Measurements from ENCODE around the gene CST6. TPM values are rescaled to one million over a fixed set of nuclear protein-coding genes. Genes with fewer than 3 reads are reported as not detected.
"Not testable (repeated sequence)": the region's sequence is repeated elsewhere in the genome, so short reads cannot be mapped to it uniquely, and the experiment has no call there.

The CST6 gene
- total and polyA plus RNA-seq, 5 experiments from 2014 or later: not detected

DNA sequence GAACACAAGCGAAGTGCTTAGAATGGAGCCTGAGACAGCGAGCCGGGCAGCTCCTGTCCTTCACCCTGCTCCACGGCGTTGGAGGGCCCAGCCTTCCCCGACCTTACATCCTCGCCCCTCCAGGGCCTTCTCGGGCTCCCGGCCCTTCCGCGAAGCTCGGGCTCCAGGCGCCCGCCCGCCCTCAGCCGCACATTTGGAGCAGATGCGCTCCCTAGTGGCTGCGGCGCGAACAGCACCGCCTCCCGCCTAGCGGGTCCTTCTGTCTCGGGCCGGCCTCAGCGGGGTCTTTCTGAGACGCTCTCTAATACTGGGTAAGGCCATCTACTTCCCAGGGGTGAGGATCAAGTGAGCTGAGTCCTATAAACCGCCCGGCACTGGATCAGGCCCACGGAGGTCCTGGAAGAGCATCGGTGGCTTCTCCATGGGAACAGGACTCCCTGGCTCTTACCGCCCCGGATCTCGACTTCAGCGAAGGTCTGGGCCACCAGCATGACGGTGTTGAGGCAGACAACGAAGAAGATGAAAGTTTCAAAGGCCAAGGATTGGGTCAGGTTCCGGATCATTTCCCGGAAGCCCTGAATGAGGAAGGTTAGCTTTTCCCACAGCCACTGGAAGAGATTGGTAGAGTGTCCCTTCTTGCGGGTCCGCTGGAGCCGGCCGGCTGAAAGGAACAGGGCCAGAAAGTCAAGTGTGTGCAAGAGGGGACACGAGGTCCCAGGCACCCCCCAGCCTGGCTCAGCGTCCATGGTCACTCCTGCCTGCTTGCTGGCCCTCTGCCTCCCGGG, 10.8 kb downstream of the CST6 start:
- peak; percentile 58 to 85 (median 75) for DNase-seq
- Mint-ChIP-seq H3K27ac (peak overlapping the region in 2 of 10 donors; percentile 15 to 19), H3K36me3 (no peaks in the 10 kb centered on the region), H3K4me3 (peak overlapping the region; percentile 14 to 81 (median 56)), H3K4me1 (peaks cover 4 to 14% (median 6%) of the 10 kb centered on the region in 4 donors), H3K27me3 (peaks cover 1 to 8% (median 4%) of the 10 kb centered on the region in 5 donors), H3K9me3 (no peaks in the 10 kb centered on the region)
- ATAC-seq: peak; percentile 96 to 99
- POLR2A ChIA-PET: interaction anchor here (0.6 to 1.9 kb wide), 6 partner anchors 10 to 311 kb away, joined by 3 to 5 read pairs (median 4); partner anchors contain the start of genes BANF1, CST6, KAT5 and SF3B2

DNA sequence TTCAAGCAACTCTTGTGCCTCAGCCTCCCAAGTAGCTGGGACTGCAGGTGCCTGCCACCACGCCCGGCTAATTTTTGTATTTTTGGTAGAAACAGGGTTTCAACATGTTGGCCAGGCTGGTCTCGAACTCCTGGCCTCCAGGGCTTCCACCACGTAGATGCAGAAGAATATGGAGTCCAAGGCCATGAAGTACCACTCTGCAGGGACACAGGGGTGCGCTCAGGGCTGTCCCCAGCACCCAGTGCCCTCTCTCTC, 11.3 kb downstream of the CST6 start:
- H3K27ac Mint-ChIP-seq: peak overlapping the region in 1 of 10 donors; percentile 33
- DNase-seq, H3K4me3 Mint-ChIP-seq, H3K27me3 Mint-ChIP-seq, H3K36me3 Mint-ChIP-seq, H3K9me3 Mint-ChIP-seq, ATAC-seq: not testable (repeated sequence)
- POLR2A ChIA-PET: interaction anchor here (1.9 kb wide), 1 partner anchor 311 kb away, joined by 5 read pairs; the partner anchor contains the start of gene KAT5
- H3K4me1 Mint-ChIP-seq: peaks cover 4 to 14% (median 6%) of the 10 kb centered on the region in 4 donors

DNA sequence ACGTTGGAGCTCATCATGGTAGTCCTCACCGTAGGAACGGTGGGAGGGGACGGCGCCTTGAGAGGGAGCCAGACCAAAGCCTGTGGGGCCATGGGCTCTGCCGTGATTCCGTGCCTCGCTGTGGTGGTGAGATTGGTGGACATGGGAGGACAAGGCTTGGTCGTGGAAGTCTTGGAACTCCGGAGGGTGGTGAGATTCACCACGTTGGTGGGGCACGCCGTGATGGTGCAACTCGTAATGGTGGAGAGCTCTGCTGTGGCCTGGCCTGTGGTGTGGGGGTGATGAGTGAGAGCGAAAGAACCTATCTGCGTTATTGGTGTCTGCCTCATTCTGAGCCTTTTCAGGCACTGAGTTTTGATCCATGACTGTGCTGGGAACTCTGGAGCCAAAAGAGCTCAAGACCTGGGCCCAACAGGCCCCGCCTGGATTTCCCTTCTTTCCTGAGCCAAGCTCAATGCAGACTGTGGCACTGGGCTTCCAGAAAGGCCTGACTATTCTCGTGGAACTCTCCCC, 14.3 kb downstream of the CST6 start, which contains the start of gene CATSPER1:
Gene CATSPER1 (minus strand): TSS at position 463 of the 513 bp plus-strand sequence. CDS start 100 bp downstream, at position 363.
- POLR2A ChIA-PET: no interaction called here
- no peaks in the 10 kb centered on the region for H3K36me3 Mint-ChIP-seq

DNA sequence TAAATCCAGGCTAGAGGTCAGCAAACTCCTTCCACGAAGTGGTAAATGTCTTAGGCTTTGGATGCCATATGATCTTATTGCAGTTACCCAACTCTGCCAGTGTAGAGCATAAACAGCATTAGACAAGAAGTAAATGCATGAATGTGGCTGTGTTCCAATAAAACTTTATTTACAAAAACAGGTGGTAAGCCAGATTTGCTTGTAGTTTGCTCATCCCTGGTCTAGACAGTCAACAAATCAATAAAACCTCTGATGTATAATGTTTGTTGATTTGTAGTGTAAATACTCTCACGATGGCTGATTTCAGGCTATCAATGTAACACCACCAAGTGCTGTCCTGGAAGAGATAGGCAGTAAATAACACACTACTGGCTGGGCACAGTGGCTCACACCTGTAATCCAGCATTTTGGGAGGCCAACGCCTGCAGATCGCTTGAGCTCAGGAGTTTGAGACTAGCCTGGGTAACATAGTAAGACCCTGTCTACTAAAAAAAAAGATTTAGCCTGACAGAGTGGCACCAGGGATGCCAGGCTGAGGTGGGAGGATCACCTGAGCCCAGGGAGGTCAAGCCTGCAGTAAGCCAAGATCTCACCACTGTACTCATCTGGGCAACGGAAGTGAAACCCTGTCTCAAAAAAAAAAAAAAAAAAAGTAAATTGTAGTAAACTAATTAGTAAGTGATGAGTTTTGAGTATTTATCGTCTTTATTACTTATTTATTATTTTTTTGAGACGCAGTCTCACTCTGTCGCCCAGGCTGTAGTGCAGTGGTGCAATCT, 21.3 kb downstream of the CST6 start:
- DNase-seq (no peak), ATAC-seq (no peak)
- Mint-ChIP-seq H3K27ac (no peak overlapping the region), H3K36me3 (no peaks in the 10 kb centered on the region), H3K4me1 (no peaks in the 10 kb centered on the region), H3K27me3 (peaks cover 0 to 6% (median 4%) of the 10 kb centered on the region in 5 donors), H3K4me3 (no peak overlapping the region), H3K9me3 (peaks cover 0 to 2% (median 0%) of the 10 kb centered on the region in 9 donors)
- POLR2A ChIA-PET: no interaction called here

More for the DNA sequence above, 14.3 kb downstream of the CST6 start, which contains the start of gene CATSPER1:
- Mint-ChIP-seq H3K4me1 (peaks cover 4 to 13% (median 6%) of the 10 kb centered on the region in 4 donors), H3K27me3 (peaks cover 1 to 8% (median 4%) of the 10 kb centered on the region in 5 donors), H3K27ac (no peak within 1 kb of the TSS), H3K4me3 (no peak within 1 kb of the TSS), H3K9me3 (no peaks in the 10 kb centered on the region)
- ATAC-seq: no peak
- DNase-seq: no peak

DNA sequence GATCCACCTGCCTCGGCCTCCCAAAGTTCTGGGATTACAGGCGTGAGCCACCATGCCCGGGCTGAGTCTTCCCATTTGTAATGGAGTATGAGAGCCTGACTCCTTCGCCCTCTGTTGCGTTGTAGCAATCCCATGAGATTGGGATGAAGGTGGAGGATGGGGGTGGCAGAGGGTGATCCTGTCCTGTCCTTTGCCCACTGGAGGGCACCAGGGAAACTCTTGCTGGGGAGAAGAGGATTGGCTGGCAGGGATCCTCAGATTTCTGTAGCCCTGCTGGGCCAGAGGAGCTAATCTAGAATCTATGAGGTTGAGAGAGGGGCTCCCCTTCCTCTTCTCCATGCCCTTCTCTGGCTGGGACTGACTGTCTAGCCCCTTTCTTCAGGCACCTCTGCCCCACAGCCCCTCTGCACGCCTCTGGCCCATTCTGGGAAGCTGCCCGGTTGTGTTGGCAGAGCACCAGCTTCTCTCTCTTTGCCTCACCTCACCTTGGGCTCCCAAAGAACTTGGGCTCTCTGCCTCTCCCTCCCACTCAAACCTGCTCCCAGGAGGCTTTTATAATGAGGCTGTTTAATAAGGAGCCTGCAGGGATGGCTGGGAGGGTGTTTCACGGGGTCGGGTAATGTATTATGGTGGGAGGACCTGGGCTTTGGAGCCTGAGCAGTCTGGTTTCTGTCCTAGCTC, 24.0 kb downstream of the CST6 start:
- H3K27me3 Mint-ChIP-seq: peaks cover 0 to 6% (median 4%) of the 10 kb centered on the region in 5 donors
- no peaks in the 10 kb centered on the region for H3K36me3 Mint-ChIP-seq
- ATAC-seq (no peak), DNase-seq (no peak)
- POLR2A ChIA-PET: no interaction called here
- H3K27ac Mint-ChIP-seq: no peak overlapping the region
- no peaks in the 10 kb centered on the region for H3K4me1 Mint-ChIP-seq
- peaks cover 0 to 2% (median 0%) of the 10 kb centered on the region in 9 donors for H3K9me3 Mint-ChIP-seq
- H3K4me3 Mint-ChIP-seq: no peak overlapping the region

DNA sequence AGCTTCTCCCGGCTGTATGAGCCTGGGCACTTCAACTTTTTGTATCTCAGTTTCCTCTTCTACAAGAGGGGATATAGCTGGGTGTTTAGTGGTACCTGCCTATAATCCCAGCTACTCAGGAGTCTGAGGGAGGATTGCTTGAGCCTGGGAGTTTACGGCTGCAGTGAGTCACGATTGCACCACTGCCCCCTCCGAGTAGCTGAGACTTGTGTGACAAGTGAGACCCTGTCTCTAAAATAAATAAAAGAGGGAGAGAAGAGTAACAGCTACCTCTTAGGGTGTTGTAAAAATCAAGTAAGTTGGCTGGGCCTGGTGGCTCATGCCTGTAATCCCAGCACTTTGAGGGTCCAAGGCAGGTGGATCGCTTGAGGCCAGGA, 24.5 kb downstream of the CST6 start:
- no peak overlapping the region for H3K4me3 Mint-ChIP-seq
- POLR2A ChIA-PET: no interaction called here
- peaks cover 0 to 6% (median 4%) of the 10 kb centered on the region in 5 donors for H3K27me3 Mint-ChIP-seq
- H3K4me1 Mint-ChIP-seq: no peaks in the 10 kb centered on the region
- no peaks in the 10 kb centered on the region for H3K36me3 Mint-ChIP-seq
- H3K9me3 Mint-ChIP-seq: peaks cover 0 to 2% (median 0%) of the 10 kb centered on the region in 9 donors
- no peak overlapping the region for H3K27ac Mint-ChIP-seq
- ATAC-seq: no peak
- DNase-seq: no peak

DNA sequence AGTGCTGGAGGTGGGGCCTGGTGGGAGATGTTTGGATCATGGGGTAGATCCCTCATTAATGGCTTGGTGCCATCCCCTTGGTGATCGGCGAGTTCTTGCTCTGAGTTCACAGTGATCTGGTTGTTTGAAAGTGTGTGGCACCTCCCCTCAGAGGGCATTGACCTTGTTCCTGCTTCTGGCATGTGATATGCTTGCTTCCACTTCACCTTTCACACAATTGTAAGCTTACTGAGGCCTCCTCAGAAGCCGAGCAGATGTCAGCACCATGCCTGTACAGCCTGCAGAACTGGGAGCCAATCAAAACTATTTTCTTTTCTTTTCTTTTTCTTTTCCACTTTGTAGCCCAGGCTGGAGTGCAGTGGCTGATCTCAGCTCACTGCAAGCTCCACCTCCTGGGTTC, 25.5 kb downstream of the CST6 start:
- Mint-ChIP-seq H3K9me3 (peaks cover 0 to 2% (median 0%) of the 10 kb centered on the region in 9 donors), H3K36me3 (no peaks in the 10 kb centered on the region), H3K4me1 (no peaks in the 10 kb centered on the region), H3K4me3 (peak overlapping the region in 1 of 10 donors; percentile 52), H3K27me3 (peaks cover 0 to 6% (median 4%) of the 10 kb centered on the region in 5 donors), H3K27ac (no peak overlapping the region)
- ATAC-seq (no peak), DNase-seq (no peak)
- POLR2A ChIA-PET: no interaction called here

DNA sequence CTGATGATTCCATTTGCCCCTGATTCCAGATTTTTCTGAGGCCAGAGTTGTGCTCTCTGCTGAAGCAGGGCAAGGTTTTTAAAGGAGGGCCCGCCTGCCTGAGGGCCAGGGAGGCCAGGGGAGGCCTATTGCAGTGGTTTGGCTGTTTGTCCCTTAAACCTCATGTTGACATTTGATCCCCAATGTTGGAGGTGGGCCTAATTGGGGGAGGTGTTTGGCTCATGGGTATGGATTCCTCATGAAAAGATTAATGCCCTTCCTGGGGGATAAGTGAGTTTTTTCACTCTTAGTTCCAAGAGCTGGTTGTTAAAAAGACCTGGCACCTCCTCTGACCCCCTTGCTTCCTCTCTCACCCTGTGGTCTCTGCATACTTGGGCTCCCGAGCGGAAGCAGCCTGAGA, 28.0 kb downstream of the CST6 start:
- H3K9me3 Mint-ChIP-seq: peaks cover 0 to 2% (median 0%) of the 10 kb centered on the region in 9 donors
- POLR2A ChIA-PET: interaction anchor here (0.6 kb wide), 1 partner anchor 131 kb away, joined by 3 read pairs; no protein-coding TSS in a partner anchor
- DNase-seq (peak in 1 of 10 donors; percentile 7), ATAC-seq (no peak)
- H3K4me3 Mint-ChIP-seq: no peak overlapping the region
- peaks cover 0 to 5% (median 3%) of the 10 kb centered on the region in 5 donors for H3K27me3 Mint-ChIP-seq
- no peaks in the 10 kb centered on the region for H3K36me3 Mint-ChIP-seq
- peaks cover 2 to 4% (median 3%) of the 10 kb centered on the region in 4 donors for H3K4me1 Mint-ChIP-seq
- H3K27ac Mint-ChIP-seq: no peak overlapping the region

DNA sequence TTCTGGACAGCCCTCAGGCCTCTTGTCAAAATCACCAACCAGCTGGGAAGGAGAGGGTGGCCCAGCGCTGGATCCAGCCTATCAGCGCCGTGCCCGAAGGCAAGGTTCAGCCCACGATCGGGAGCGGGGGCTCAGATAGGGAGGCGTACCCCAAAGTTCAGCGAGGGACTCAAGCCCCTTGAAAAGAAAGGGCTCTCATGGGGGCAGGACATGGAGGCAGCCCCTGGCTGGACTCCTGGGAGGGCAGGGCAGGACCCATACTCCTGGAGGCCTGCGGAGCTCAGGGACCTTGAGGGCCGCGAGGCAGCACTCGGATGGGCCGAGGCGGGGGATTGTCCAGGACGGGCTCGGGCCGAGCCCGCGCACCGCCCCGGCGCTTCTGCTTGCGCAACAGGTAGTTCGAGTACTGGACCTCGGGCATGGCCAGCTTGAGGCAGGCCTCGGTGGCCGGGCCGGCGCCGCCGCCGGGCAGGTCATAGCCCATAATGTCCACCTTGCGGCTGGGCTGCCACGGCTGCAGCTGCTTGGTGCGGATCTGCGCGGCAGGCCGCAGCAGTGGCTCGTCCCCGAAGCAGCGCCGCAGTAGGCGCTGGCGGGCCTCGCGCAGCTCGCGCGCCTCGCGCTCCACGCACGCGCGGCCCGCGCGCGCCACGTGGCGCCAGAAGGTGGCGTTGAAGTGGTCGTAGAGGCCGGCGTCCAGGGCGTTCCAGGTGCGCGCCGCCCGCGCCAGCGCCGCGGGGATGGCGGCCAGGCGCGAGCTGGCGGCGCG, 30.6 kb downstream of the CST6 start:
- H3K27ac Mint-ChIP-seq: no peak overlapping the region
- H3K9me3 Mint-ChIP-seq: peaks cover 0 to under 1% (median 0%) of the 10 kb centered on the region in 9 donors
- no peaks in the 10 kb centered on the region for H3K36me3 Mint-ChIP-seq
- DNase-seq (peak in 1 of 10 donors; percentile 57), ATAC-seq (no peak)
- no peak overlapping the region for H3K4me3 Mint-ChIP-seq
- H3K27me3 Mint-ChIP-seq: no peaks in the 10 kb centered on the region
- POLR2A ChIA-PET: interaction anchor here (0.5 kb wide), 1 partner anchor 194 kb away, joined by 3 read pairs; no protein-coding TSS in a partner anchor
- H3K4me1 Mint-ChIP-seq: peaks cover 7 to 16% (median 11%) of the 10 kb centered on the region in 4 donors

DNA sequence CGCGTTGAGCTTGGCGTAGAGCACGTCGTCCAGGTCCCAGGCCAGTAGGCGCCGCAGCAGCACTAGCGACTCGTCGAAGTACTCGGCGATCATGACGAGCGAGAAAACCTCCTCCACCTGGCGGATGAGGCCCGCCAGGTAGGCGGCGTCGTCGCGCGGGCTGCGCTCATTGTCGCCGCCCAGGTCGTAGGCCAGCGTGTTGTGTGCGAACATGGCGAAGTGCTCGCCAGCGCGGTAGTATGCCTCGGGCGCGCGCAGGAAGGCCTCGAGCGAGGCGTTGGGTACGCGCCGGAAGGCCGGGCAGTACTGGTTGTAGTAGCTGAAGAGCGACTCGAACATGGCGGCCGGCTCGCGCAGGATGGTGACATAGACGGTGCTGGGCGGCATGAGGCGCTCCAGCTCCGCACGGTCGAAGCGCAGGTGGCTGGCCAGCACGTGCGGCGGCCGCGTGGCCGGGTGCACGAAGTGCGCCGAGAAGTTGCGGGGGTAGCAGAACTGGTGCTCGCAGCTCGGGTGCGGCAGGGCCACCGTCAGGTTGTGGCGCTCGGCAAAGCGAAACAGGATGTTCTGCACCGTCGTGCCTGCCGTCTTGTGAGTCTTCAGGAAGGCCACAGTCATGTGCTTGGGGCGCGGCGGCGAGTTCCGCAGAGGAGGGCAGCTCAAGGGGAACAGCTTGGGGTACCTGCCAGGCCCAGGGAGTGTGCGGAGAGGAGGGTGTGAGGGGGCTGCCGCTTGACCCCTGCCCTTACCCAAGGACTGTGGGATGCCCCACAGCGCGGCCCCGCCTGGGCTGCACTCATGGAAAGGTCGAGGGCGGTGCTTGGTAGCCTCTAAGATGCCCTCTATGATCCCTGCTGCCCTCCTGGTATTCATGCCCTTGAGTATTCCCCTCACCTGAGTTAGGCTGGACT, 31.4 kb downstream of the CST6 start:
- peak in 1 of 10 donors; percentile 38 for DNase-seq
- H3K4me1 Mint-ChIP-seq: peaks cover 7 to 16% (median 11%) of the 10 kb centered on the region in 4 donors
- ATAC-seq: no peak
- no peak overlapping the region for H3K27ac Mint-ChIP-seq
- H3K27me3 Mint-ChIP-seq: peaks cover 0 to 3% (median 0%) of the 10 kb centered on the region in 5 donors
- no peak overlapping the region for H3K4me3 Mint-ChIP-seq
- POLR2A ChIA-PET: no interaction called here
- H3K36me3 Mint-ChIP-seq: no peaks in the 10 kb centered on the region
- H3K9me3 Mint-ChIP-seq: no peaks in the 10 kb centered on the region

DNA sequence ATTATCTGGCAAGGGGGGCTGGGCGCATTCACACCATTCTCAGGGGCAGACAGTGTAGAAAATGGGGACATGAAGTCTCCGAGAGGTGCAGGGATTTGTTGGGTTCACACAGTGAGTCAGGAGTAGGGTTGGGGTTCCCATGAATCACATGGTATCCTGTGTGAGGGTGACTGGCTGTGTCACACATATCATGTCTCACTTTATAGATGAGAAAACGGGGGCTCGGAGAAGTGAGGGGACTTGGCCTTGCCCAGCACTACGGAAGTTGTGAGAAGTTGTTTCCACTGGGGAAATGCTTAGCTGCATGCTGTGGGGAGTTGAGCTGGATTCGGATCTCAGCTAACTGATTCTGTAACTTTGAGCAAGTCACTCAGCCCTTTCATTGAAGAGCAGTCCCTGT, 32.9 kb downstream of the CST6 start:
- ATAC-seq: peak; percentile 3 to 13
- POLR2A ChIA-PET: interaction anchor here (2.0 kb wide), 1 partner anchor 19 kb away, joined by 4 read pairs; no protein-coding TSS in a partner anchor
- Mint-ChIP-seq H3K36me3 (no peaks in the 10 kb centered on the region), H3K4me1 (peaks cover 10 to 21% (median 17%) of the 10 kb centered on the region in 4 donors), H3K27me3 (peaks cover 0 to 5% (median 0%) of the 10 kb centered on the region in 5 donors), H3K4me3 (peak overlapping the region in 2 of 10 donors; percentile 22 to 60), H3K27ac (peak overlapping the region in 5 of 10 donors; percentile 24 to 72 (median 28)), H3K9me3 (no peaks in the 10 kb centered on the region)
- DNase-seq: no peak
